Memory B cell (primary cell): Measurements from ENCODE around the gene ZC3H12C.

Experiments
- ATAC-seq: fragments of 150-1000 bp; cut with Tn5 transposase; 2 replicates; pipeline ENCODE4 v1.10.0; 2021; ENCODE audit warnings: low read depth, mild to moderate bottlenecking, moderate library complexity
- DNase-seq, 2 donors: peaks; one replicate each; pipeline ENCODE4 v3.0.0; 2022; ENCODE audit warnings: low spot score in 2 of 2
- H3K27ac Mint-ChIP-seq: one replicate; pipeline ENCODE4 v1.8.0; 2022; ENCODE audit warnings: mild to moderate bottlenecking, moderate library complexity, mixed read lengths
- H3K27me3 Mint-ChIP-seq: one replicate; pipeline ENCODE4 v1.8.0; 2022; ENCODE audit warnings: mixed read lengths
- H3K36me3 Mint-ChIP-seq: one replicate; pipeline ENCODE4 v1.8.0; 2022; ENCODE audit warnings: mild to moderate bottlenecking, mixed read lengths
- H3K4me1 Mint-ChIP-seq: one replicate; pipeline ENCODE4 v1.8.0; 2022; ENCODE audit warnings: mixed read lengths
- H3K4me3 Mint-ChIP-seq: one replicate; pipeline ENCODE4 v1.8.0; 2022; ENCODE audit warnings: mild to moderate bottlenecking, moderate library complexity, mixed read lengths
- H3K9me3 Mint-ChIP-seq: one replicate; pipeline ENCODE4 v1.8.0; 2022; ENCODE audit warnings: mixed read lengths

The ZC3H12C gene

GRCh38 chr11:110070176-110070575 lies 23.0 kb upstream of the ZC3H12C start:
- Mint-ChIP-seq H3K27ac (no peak overlapping the region), H3K9me3 (no peaks in the 10 kb centered on the region), H3K36me3 (no peaks in the 10 kb centered on the region), H3K4me1 (no peaks in the 10 kb centered on the region), H3K4me3 (no peak overlapping the region), H3K27me3 (peaks cover 23% of the 10 kb centered on the region)
- DNase-seq (no peak), ATAC-seq (no peak)

GRCh38 chr11:110071197-110071596 lies 22.0 kb upstream of the ZC3H12C start:
- no peaks in the 10 kb centered on the region for H3K9me3 Mint-ChIP-seq
- no peaks in the 10 kb centered on the region for H3K36me3 Mint-ChIP-seq
- DNase-seq (no peak), ATAC-seq (no peak)
- no peak overlapping the region for H3K27ac Mint-ChIP-seq
- H3K4me3 Mint-ChIP-seq, result no peak overlapping the region
- H3K27me3 Mint-ChIP-seq, result peaks cover 24% of the 10 kb centered on the region
- H3K4me1 Mint-ChIP-seq, result no peaks in the 10 kb centered on the region

GRCh38 chr11:110072930-110073329 lies 20.3 kb upstream of the ZC3H12C start:
- Mint-ChIP-seq H3K4me3 (no peak overlapping the region), H3K27me3 (peaks cover 25% of the 10 kb centered on the region), H3K27ac (no peak overlapping the region), H3K36me3 (no peaks in the 10 kb centered on the region), H3K4me1 (no peaks in the 10 kb centered on the region), H3K9me3 (no peaks in the 10 kb centered on the region)
- no peak for ATAC-seq
- DNase-seq, result no peak

- Mint-ChIP-seq H3K27ac (no peak overlapping the region), H3K4me3 (no peak overlapping the region), H3K4me1 (no peaks in the 10 kb centered on the region), H3K9me3 (no peaks in the 10 kb centered on the region), H3K36me3 (no peaks in the 10 kb centered on the region), H3K27me3 (peaks cover 21% of the 10 kb centered on the region)
- ATAC-seq (no peak), DNase-seq (no peak)
These were observed 18.7 kb upstream of the ZC3H12C start for GRCh38 chr11:110074499-110074898.

- ATAC-seq, result no peak
- H3K27me3 Mint-ChIP-seq, result peaks cover 18% of the 10 kb centered on the region
- H3K4me3 Mint-ChIP-seq, result no peak overlapping the region
- no peaks in the 10 kb centered on the region for H3K4me1 Mint-ChIP-seq
- no peaks in the 10 kb centered on the region for H3K36me3 Mint-ChIP-seq
- H3K9me3 Mint-ChIP-seq, result no peaks in the 10 kb centered on the region
- DNase-seq, result no peak
- no peak overlapping the region for H3K27ac Mint-ChIP-seq
These were observed 17.9 kb upstream of the ZC3H12C start for GRCh38 chr11:110075105-110075846.

GRCh38 chr11:110075847-110076208 lies 17.4 kb upstream of the ZC3H12C start:
- no peaks in the 10 kb centered on the region for H3K36me3 Mint-ChIP-seq
- H3K4me3 Mint-ChIP-seq, result no peak overlapping the region
- no peak overlapping the region for H3K27ac Mint-ChIP-seq
- DNase-seq, result no peak
- no peak for ATAC-seq
- H3K4me1 Mint-ChIP-seq, result no peaks in the 10 kb centered on the region
- H3K27me3 Mint-ChIP-seq, result peaks cover 15% of the 10 kb centered on the region
- no peaks in the 10 kb centered on the region for H3K9me3 Mint-ChIP-seq

- H3K27ac Mint-ChIP-seq, result no peak overlapping the region
These were observed 16.7 kb upstream of the ZC3H12C start for GRCh38 chr11:110076371-110076965.

GRCh38 chr11:110077346-110077745 lies 15.8 kb upstream of the ZC3H12C start:
- DNase-seq, result no peak
- Mint-ChIP-seq H3K27me3 (peaks cover 11% of the 10 kb centered on the region), H3K36me3 (no peaks in the 10 kb centered on the region), H3K4me1 (no peaks in the 10 kb centered on the region), H3K4me3 (no peak overlapping the region), H3K27ac (no peak overlapping the region), H3K9me3 (no peaks in the 10 kb centered on the region)
- ATAC-seq, result no peak

More at GRCh38 chr11:110076371-110076965, 16.7 kb upstream of the ZC3H12C start:
- Mint-ChIP-seq H3K4me1 (no peaks in the 10 kb centered on the region), H3K27me3 (peaks cover 12% of the 10 kb centered on the region), H3K4me3 (no peak overlapping the region), H3K9me3 (no peaks in the 10 kb centered on the region), H3K36me3 (no peaks in the 10 kb centered on the region)
- DNase-seq, result no peak
- no peak for ATAC-seq

GRCh38 chr11:110077831-110078325 lies 15.3 kb upstream of the ZC3H12C start:
- ATAC-seq (no peak), DNase-seq (no peak)
- Mint-ChIP-seq H3K4me3 (no peak overlapping the region), H3K27ac (no peak overlapping the region), H3K9me3 (no peaks in the 10 kb centered on the region), H3K4me1 (no peaks in the 10 kb centered on the region), H3K27me3 (peaks cover 11% of the 10 kb centered on the region), H3K36me3 (no peaks in the 10 kb centered on the region)

- Mint-ChIP-seq H3K4me1 (no peaks in the 10 kb centered on the region), H3K27me3 (peaks cover 9% of the 10 kb centered on the region)
These were observed 14.2 kb upstream of the ZC3H12C start for GRCh38 chr11:110078923-110079544.

GRCh38 chr11:110079726-110080125 lies 13.5 kb upstream of the ZC3H12C start:
- H3K27ac Mint-ChIP-seq, result no peak overlapping the region
- H3K4me1 Mint-ChIP-seq, result no peaks in the 10 kb centered on the region
- H3K9me3 Mint-ChIP-seq, result no peaks in the 10 kb centered on the region
- H3K36me3 Mint-ChIP-seq, result no peaks in the 10 kb centered on the region
- H3K27me3 Mint-ChIP-seq, result peaks cover 9% of the 10 kb centered on the region
- ATAC-seq (no peak), DNase-seq (no peak)
- H3K4me3 Mint-ChIP-seq, result no peak overlapping the region

More at GRCh38 chr11:110078923-110079544, 14.2 kb upstream of the ZC3H12C start:
- H3K36me3 Mint-ChIP-seq, result no peaks in the 10 kb centered on the region
- no peak overlapping the region for H3K27ac Mint-ChIP-seq
- H3K9me3 Mint-ChIP-seq, result no peaks in the 10 kb centered on the region
- ATAC-seq (no peak), DNase-seq (no peak)
- H3K4me3 Mint-ChIP-seq, result no peak overlapping the region

- DNase-seq (no peak), ATAC-seq (no peak)
- no peaks in the 10 kb centered on the region for H3K36me3 Mint-ChIP-seq
- no peaks in the 10 kb centered on the region for H3K4me1 Mint-ChIP-seq
- H3K27me3 Mint-ChIP-seq, result peaks cover 4% of the 10 kb centered on the region
- no peak overlapping the region for H3K4me3 Mint-ChIP-seq
- no peaks in the 10 kb centered on the region for H3K9me3 Mint-ChIP-seq
- no peak overlapping the region for H3K27ac Mint-ChIP-seq
These were observed 11.5 kb upstream of the ZC3H12C start for GRCh38 chr11:110081462-110082376.

GRCh38 chr11:110082899-110083298 lies 10.3 kb upstream of the ZC3H12C start:
- Mint-ChIP-seq H3K27ac (no peak overlapping the region), H3K27me3 (peaks cover 6% of the 10 kb centered on the region), H3K9me3 (no peaks in the 10 kb centered on the region), H3K36me3 (no peaks in the 10 kb centered on the region), H3K4me1 (no peaks in the 10 kb centered on the region), H3K4me3 (no peak overlapping the region)
- DNase-seq, result no peak
- no peak for ATAC-seq
